WTC11 (cell line): ENCODE results near the gene STX8.

Source experiments
- ATF2 ChIP-seq: sonication (generic); formaldehyde crosslinking; IDR thresholded peaks from 2 replicates; pipeline ENCODE4 v1.8.1; 2022; ENCODE audit warnings: low read depth, missing genetic modification reagents, borderline replicate concordance
- CREB1 ChIP-seq: sonication (generic); formaldehyde crosslinking; IDR thresholded peaks from 2 replicates; pipeline ENCODE4 v1.8.0; 2023; ENCODE audit warnings: mild to moderate bottlenecking, missing genetic modification reagents
- CTCF ChIP-seq: fragments of 200-600 bp; IDR thresholded peaks from 2 replicates; pipeline ENCODE4 v1.8.0; 2022; ENCODE audit warnings: antibody characterized with exemption
- FOXJ3 ChIP-seq: sonication (generic); formaldehyde crosslinking; IDR thresholded peaks from 2 replicates; pipeline ENCODE4 v1.9.0; 2021; ENCODE audit warnings: missing genetic modification reagents, mild to moderate bottlenecking, borderline replicate concordance
- ZNF532 ChIP-seq: fragments of 250-450 bp; sonication (Bioruptor Pico); IDR thresholded peaks from 2 replicates; pipeline ENCODE4 v1.9.0; 2021; ENCODE audit warnings: mild to moderate bottlenecking, borderline replicate concordance

- TF ChIP-seq CTCF: no peak
- no peak for TF ChIP-seq FOXJ3
- TF ChIP-seq ZNF532: no peak
- TF ChIP-seq ATF2 (CRISPR knock-in tag): no peak
- no peak for TF ChIP-seq CREB1
Measured at GRCh38 chr17:9206410-9206703, 369.3 kb downstream of the STX8 start.
